ENCODE data around the gene KLF11. TPM values are rescaled to one million over a fixed set of nuclear protein-coding genes. Genes with fewer than 3 reads are reported as not detected.
A peak's percentile ranks its signal among the peaks of the same experiment; 100 is the strongest.

Gene KLF11
- total and polyA plus RNA-seq, 9 of the 15 experiments (the other 6 are each of a cell fraction or from before 2014, with no cell fraction given) = 2.1 to 13.4 (median 6.5) TPM

DNA sequence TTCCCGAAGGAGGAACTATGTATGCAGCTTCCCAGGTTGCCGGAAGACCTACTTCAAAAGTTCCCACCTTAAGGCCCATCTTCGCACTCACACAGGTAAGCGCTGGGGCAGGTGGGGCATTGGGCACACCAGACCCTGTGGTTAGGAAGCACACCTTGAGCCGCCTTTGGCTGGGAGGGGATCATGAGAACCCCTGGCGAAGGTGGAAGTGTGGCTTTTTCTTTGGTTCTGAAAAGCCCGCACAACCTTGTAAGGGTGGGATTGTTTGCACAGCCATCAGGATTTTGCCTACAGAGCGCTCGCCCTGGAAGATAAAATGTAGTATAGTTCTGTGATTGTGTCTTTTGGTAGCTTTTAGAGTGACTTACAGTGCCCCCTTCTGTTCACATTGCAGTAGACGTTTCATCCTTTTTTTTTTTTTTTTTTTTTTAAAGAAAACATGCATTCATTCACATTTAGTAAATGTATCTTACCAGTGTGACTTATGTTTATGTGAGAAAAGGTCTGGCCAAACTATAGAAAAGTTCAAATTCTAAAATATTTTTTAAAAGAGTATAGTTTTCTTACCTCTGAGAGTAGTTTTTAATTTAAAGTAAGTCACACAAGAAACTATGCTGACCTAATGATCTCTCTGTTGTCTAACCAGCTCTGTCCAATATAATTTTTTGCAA is 5.3 kb downstream of the KLF11 start (continued):
- TF ChIP-seq RERE (CRISPR knock-in tag; IDR thresholded peaks at IDR 0.05; ENCODE audit: borderline replicate concordance) (no peak), ZFX (CRISPR knock-in tag; IDR thresholded peaks at IDR 0.05) (no peak), ASH1L (IDR thresholded peaks at IDR 0.05; ENCODE audit: borderline replicate concordance, low read depth, partially characterized antibody) (no peak), STAG1 (CRISPR knock-in tag; IDR thresholded peaks at IDR 0.05; ENCODE audit: borderline replicate concordance) (no peak), ZNF311 (CRISPR knock-in tag; IDR thresholded peaks at IDR 0.05) (no peak), ZZZ3 (IDR thresholded peaks at IDR 0.05) (no peak), JUND (IDR thresholded peaks at IDR 0.05; ENCODE audit: borderline replicate concordance, low read depth, low read length) (peak; percentile 20; the same call in 1 of the 2 replicates), JUND (tag; IDR thresholded peaks at IDR 0.05; ENCODE audit: borderline replicate concordance, low read depth, low read length) (no peak), MCM7 (IDR thresholded peaks at IDR 0.05) (no peak), HNRNPL (IDR thresholded peaks at IDR 0.05; ENCODE audit: low read depth, low read length) (no peak), RCOR1 (IDR thresholded peaks at IDR 0.05; ENCODE audit: borderline replicate concordance in 1 of 2, low read depth in 2 of 2, low read length in 2 of 2) (peak in 1 of 2 experiments; percentile 27; a peak in 1 of 4 replicates), SRF (CRISPR knock-in tag; IDR thresholded peaks at IDR 0.05) (no peak), CC2D1A (IDR thresholded peaks at IDR 0.05) (0 out of 2 replicates have a peak, but pooled peaks have one; percentile 13), HCFC1 (IDR thresholded peaks at IDR 0.05; ENCODE audit: low read depth, low read length) (no peak)
- TF ChIP-seq, protein P1, sequence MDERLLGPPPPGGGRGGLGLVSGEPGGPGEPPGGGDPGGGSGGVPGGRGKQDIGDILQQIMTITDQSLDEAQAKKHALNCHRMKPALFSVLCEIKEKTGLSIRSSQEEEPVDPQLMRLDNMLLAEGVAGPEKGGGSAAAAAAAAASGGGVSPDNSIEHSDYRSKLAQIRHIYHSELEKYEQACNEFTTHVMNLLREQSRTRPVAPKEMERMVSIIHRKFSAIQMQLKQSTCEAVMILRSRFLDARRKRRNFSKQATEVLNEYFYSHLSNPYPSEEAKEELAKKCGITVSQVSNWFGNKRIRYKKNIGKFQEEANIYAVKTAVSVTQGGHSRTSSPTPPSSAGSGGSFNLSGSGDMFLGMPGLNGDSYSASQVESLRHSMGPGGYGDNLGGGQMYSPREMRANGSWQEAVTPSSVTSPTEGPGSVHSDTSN (CRISPR knock-in tag; IDR thresholded peaks at IDR 0.05; ENCODE audit: low read depth) = no peak
- TF ChIP-seq, protein P1 (tag; conservative IDR thresholded peaks at IDR 0.05; ENCODE audit: low read depth) = no peak
- TF ChIP-seq, protein P2, sequence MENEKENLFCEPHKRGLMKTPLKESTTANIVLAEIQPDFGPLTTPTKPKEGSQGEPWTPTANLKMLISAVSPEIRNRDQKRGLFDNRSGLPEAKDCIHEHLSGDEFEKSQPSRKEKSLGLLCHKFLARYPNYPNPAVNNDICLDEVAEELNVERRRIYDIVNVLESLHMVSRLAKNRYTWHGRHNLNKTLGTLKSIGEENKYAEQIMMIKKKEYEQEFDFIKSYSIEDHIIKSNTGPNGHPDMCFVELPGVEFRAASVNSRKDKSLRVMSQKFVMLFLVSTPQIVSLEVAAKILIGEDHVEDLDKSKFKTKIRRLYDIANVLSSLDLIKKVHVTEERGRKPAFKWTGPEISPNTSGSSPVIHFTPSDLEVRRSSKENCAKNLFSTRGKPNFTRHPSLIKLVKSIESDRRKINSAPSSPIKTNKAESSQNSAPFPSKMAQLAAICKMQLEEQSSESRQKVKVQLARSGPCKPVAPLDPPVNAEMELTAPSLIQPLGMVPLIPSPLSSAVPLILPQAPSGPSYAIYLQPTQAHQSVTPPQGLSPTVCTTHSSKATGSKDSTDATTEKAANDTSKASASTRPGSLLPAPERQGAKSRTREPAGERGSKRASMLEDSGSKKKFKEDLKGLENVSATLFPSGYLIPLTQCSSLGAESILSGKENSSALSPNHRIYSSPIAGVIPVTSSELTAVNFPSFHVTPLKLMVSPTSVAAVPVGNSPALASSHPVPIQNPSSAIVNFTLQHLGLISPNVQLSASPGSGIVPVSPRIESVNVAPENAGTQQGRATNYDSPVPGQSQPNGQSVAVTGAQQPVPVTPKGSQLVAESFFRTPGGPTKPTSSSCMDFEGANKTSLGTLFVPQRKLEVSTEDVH (IDR thresholded peaks at IDR 0.05; ENCODE audit: low read depth, partially characterized antibody) = no peak
